GM12878 (cell line): ENCODE measurements around the gene SLC6A20. TPM values are rescaled to one million over a fixed set of nuclear protein-coding genes. Genes with fewer than 3 reads are reported as not detected.

Source experiments
- ATAC-seq: fragments of 200-7000 bp; cut with Tn5 transposase; 3 replicates; pipeline ENCODE4 v1.9.1; 2020; ENCODE audit warnings: mild to moderate bottlenecking, moderate library complexity
- BruUV-seq: library from RNA; stranded (reverse); fragments of 400-500 nt; replicated peaks from 2 replicates; lab custom pipeline; 2021; lab: Mats Ljungman, UMichigan
- CTCF ChIA-PET: fragments of 300-600 bp; sonication (Branson Sonifier 250); formaldehyde crosslinking; extraction: SDS; loops from one replicate; lab custom pipeline; 2021; ENCODE audit warnings: inconsistent platforms; lab: Yijun Ruan, JAX
- POLR2A ChIA-PET: fragments of 350-600 bp; formaldehyde crosslinking; extraction: SDS; loops from one replicate; lab custom pipeline; 2021; ENCODE audit warnings: inconsistent platforms; lab: Charles Lee
- RAD21 ChIA-PET: fragments of 300-600 bp; sonication (Branson Sonifier 250); formaldehyde crosslinking; loops from one replicate; lab custom pipeline; 2023; ENCODE audit warnings: antibody characterized with exemption; ENCODE audit not compliant: unreplicated experiment; lab: Charles Lee
- SMC1A ChIA-PET: fragments of 300-600 bp; sonication (Branson Sonifier 250); formaldehyde crosslinking; loops from one replicate; lab custom pipeline; 2023; ENCODE audit not compliant: unreplicated experiment, uncharacterized antibody; lab: Charles Lee
- DNase-seq: peaks from one replicate; pipeline ENCODE4 v3.0.0-alpha.2; 2011; ENCODE audit warnings: low read depth, low spot score
- FAIRE-seq: peaks from 3 replicates; lab custom pipeline; 2011; peaks lifted over from hg19 to GRCh38; lab: Jason Lieb, UNC
- H2AFZ ChIP-seq: 2 replicates; pipeline ENCODE4 v1.6.0; 2011; ENCODE audit warnings: low read depth, low read length, control low read depth; ENCODE audit not compliant: control insufficient read depth
- H3K27ac ChIP-seq: 2 replicates; pipeline ENCODE4 v1.5.1; 2011; ENCODE audit warnings: control low read depth; ENCODE audit not compliant: control insufficient read depth, insufficient read depth
- H3K27me3 ChIP-seq, 2 experiments: replicated peaks in 1 of 2; 2 replicates each; pipeline versions ENCODE4 v1.6.0 to v1.6.1; 2011; ENCODE audit warnings: low read length in 1 of 2; ENCODE audit not compliant: control insufficient read depth in 2 of 2, insufficient read depth in 2 of 2
- H3K36me3 ChIP-seq, 2 experiments: 2 replicates each; pipeline ENCODE4 v1.5.1; 2011; ENCODE audit warnings: low read length in 1 of 2; ENCODE audit not compliant: control insufficient read depth in 2 of 2, insufficient read depth in 2 of 2
- H3K4me1 ChIP-seq: 2 replicates; pipeline ENCODE4 v1.6.1; 2011; ENCODE audit warnings: mild to moderate bottlenecking, low read length, moderate library complexity, mixed read lengths; ENCODE audit not compliant: control insufficient read depth, insufficient read depth
- H3K4me2 ChIP-seq: 2 replicates; pipeline ENCODE4 v1.6.0; 2011; ENCODE audit warnings: control low read depth; ENCODE audit not compliant: control insufficient read depth, insufficient read depth
- H3K4me3 ChIP-seq: fragments of 200-600 bp; sonication (generic); 2 replicates; pipeline ENCODE4 v1.5.1; 2016
- H3K79me2 ChIP-seq: 2 replicates; pipeline ENCODE4 v1.6.0; 2011; ENCODE audit warnings: low read length; ENCODE audit not compliant: control insufficient read depth, insufficient read depth
- H3K9ac ChIP-seq: 2 replicates; pipeline ENCODE4 v1.8.0; 2011; ENCODE audit warnings: low read length, control low read depth, mixed read lengths; ENCODE audit not compliant: control insufficient read depth, insufficient read depth
- H3K9me3 ChIP-seq: replicated peaks from 3 replicates; pipeline ENCODE4 v1.5.1; 2011; ENCODE audit warnings: mild to moderate bottlenecking, low read length; ENCODE audit not compliant: control insufficient read depth, insufficient read depth
- H4K20me1 ChIP-seq: 2 replicates; pipeline ENCODE4 v1.6.0; 2011; ENCODE audit not compliant: control insufficient read depth, insufficient read depth
- BACH1 ChIP-seq: fragments of 450-650 bp; IDR thresholded peaks from 2 replicates; pipeline ENCODE4 v1.6.1; 2017; ENCODE audit warnings: mild to moderate bottlenecking, borderline replicate concordance
- CUX1 ChIP-seq: IDR thresholded peaks from 2 replicates; pipeline ENCODE4 v1.6.1; 2012; ENCODE audit warnings: improper control_type of control experiment, low read depth, low read length; ENCODE audit not compliant: insufficient replicate concordance
- E2F4 ChIP-seq: IDR thresholded peaks from 2 replicates; pipeline ENCODE4 v1.6.1; 2012; ENCODE audit warnings: low read depth, low read length, improper control_type of control experiment
- HDGF ChIP-seq: fragments of 450-650 bp; IDR thresholded peaks from 2 replicates; pipeline ENCODE4 v1.6.1; 2016; ENCODE audit warnings: antibody characterized with exemption
- LARP7 ChIP-seq: fragments of 450-650 bp; IDR thresholded peaks from 2 replicates; pipeline ENCODE4 v1.6.1; 2017; ENCODE audit warnings: mild to moderate bottlenecking
- NFYB ChIP-seq: IDR thresholded peaks from 2 replicates; pipeline ENCODE4 v1.6.1; 2011; ENCODE audit warnings: low read depth, mild to moderate bottlenecking, low read length, improper control_type of control experiment, moderate library complexity; ENCODE audit not compliant: insufficient read depth
- PAX8 ChIP-seq: fragments of 450-650 bp; IDR thresholded peaks from 2 replicates; pipeline ENCODE4 v1.6.1; 2017; ENCODE audit warnings: mild to moderate bottlenecking, moderate library complexity
- ZNF274 ChIP-seq: IDR thresholded peaks from one replicate; pipeline ENCODE4 v1.8.0; 2011; ENCODE audit not compliant: insufficient read length, insufficient read depth
- WGBS: methylation state at CpG from one replicate; pipeline ENCODE4 v1.1.6; 2016; ENCODE audit warnings: low lambda C conversion rate; ENCODE audit not compliant: insufficient replicate concordance, insufficient coverage; ENCODE audit errors: missing lambda C conversion rate; 5-methylcytosine and 5-hydroxymethylcytosine counted together
- in situ Hi-C: fragments of 300-500 bp; cut with MboI; formaldehyde crosslinking; loops from 9 replicates; pipeline ENCODE4 v1.14.3; 2018; ENCODE audit warnings: mixed read lengths
- intact Hi-C: fragments of 100-400 bp; cut with micrococcal nuclease; formaldehyde crosslinking; loops from one replicate; pipeline ENCODE4 v1.14.2; 2022; ENCODE audit not compliant: unreplicated experiment
- polyA plus RNA-seq, 11 experiments: library from polyadenylated mRNA; depleted of rRNA in 4 of 11; unstranded in 6 of 11; stranded (reverse) in 5 of 11; fragments of >200 nt; fragmentation: Nextera tagmentation in 4 of 11; fragmentation: Illumina TruSeq in 1 of 11; extraction: Ambion mirVana in 4 of 11; extraction: Trizol in 1 of 11; gene quantifications; 1 replicate in 1 of 11; 2 replicates in 10 of 11; pipeline versions ENCODE4 v1.2.1 to v1.2.3, GENCODE V29; 2011 to 2016; ENCODE audit warnings: inconsistent platforms in 2 of 11, missing spikeins in 2 of 11, low read depth in 1 of 11
- total RNA-seq, 4 experiments: library from RNA; depleted of rRNA in 3 of 4; stranded (reverse); fragments of >200 nt in 3 of 4; fragmentation: Illumina TruSeq in 1 of 4; extraction: Trizol in 1 of 4; gene quantifications; 2 replicates each; pipeline versions ENCODE4 v1.2.1 to v1.2.3, GENCODE V29; 2013 to 2021

SLC6A20 gene
- total and polyA plus RNA-seq, 10 of the 15 experiments (the other 5 are each of a cell fraction or from before 2014, with no cell fraction given): 0.31 to 4.1 (median 1.1) TPM

GRCh38 chr3:45719655-45720487 lies 76.5 kb downstream of the SLC6A20 start:
- Histone ChIP-seq H3K79me2 (no peaks in the 10 kb centered on the region), H3K36me3 (peaks cover 5 to 12% of the 10 kb centered on the region in 2 experiments; a peak in 3 of 4 replicates), H3K27me3 (no peaks in the 10 kb centered on the region), H3K4me1 (no peaks in the 10 kb centered on the region), H4K20me1 (no peaks in the 10 kb centered on the region), H3K9ac (no peak overlapping the region), H3K27ac (no peak overlapping the region), H3K4me2 (no peak overlapping the region), H3K4me3 (no peak overlapping the region), H2AFZ (no peak overlapping the region), H3K9me3 (no peaks in the 10 kb centered on the region)
- ChIA-PET POLR2A (no interaction called here), CTCF (interaction anchor here (1.1 to 2.2 kb wide), 2 partner anchors 209 to 359 kb away, joined by 3 to 5 read pairs; no protein-coding TSS in a partner anchor), SMC1A (interaction anchor here (0.6 to 1.2 kb wide), 8 partner anchors 10 to 132 kb away, joined by 3 read pairs; no protein-coding TSS in a partner anchor), RAD21 (no interaction called here)
- FAIRE-seq (no peak), ATAC-seq (no peak), DNase-seq (no peak)
- 79% methylated on average over 3 of the region's 3 CpGs for WGBS
- no TSS peak for BruUV-seq
- intact Hi-C loops (no loop called here), in situ Hi-C loops (no loop called here)
- TF ChIP-seq LARP7 (no peak), NFYB (no peak), PAX8 (no peak), ZNF274 (no peak), HDGF (no peak), CUX1 (no peak), E2F4 (no peak), BACH1 (no peak)
